Measurements from ENCODE around the gene PDS5B.
A peak's percentile ranks its signal among the peaks of the same experiment; 100 is the strongest.

PDS5B gene

GRCh38 chr13:32589471-32589870 is 3.2 kb downstream of the PDS5B start:
- no peak for DNase-seq (ENCODE audit: low read depth in 1 of 2, low spot score in 1 of 2)

DNA sequence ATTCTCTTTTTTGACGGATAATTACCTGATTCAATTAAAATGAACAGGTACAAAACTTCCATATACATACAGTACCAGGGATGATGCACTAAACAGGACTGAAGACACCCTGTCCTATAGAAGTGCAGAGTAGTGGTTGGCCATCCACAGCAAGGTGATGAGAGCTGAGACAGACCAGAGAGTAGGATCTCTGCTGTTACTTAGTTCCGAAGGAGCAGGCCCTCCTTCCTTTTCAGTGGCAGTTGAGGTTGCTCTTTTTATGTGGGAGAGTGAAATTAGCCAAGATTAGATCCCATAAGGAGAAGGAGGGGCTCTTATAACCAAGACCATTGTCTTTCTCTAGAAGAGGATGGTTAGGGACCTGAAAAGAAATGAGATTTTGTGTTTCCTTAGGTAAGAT is 4.0 kb downstream of the PDS5B start:
- DNase-seq (ENCODE audit: low read depth in 1 of 2, low spot score in 1 of 2), result no peak

- no peak for DNase-seq (ENCODE audit: low read depth in 1 of 2, low spot score in 1 of 2)
Measured at GRCh38 chr13:32592082-32592481, 5.8 kb downstream of the PDS5B start.

DNA sequence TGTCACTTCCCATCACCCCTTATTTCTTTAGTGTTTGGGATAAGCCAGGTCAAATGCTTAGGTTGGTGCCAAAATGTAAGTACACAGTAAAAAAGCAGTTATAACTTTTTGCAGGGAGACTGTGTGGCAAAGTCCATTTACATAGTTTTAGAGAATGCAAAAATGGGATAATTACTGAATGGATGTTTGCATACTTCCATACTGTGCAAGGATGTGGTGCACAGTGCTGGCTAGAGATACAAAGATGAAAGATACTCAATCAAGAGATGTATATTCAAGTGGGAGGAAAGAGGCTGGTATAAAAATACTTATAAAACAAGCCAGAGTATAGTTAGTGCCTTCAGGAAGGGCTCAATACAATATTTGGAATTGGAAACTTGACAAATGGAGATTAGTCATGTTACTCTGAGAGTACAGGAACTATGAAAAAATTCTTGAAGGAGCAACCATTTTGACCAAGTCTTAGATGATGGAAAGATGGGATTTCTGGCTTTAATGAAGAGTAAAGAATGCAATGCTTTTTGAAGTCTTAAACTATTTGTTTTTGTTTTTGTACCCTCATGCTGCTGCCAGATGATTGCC is 8.0 kb downstream of the PDS5B start:
- DNase-seq (ENCODE audit: low read depth in 1 of 2, low spot score in 1 of 2), result no peak

DNA sequence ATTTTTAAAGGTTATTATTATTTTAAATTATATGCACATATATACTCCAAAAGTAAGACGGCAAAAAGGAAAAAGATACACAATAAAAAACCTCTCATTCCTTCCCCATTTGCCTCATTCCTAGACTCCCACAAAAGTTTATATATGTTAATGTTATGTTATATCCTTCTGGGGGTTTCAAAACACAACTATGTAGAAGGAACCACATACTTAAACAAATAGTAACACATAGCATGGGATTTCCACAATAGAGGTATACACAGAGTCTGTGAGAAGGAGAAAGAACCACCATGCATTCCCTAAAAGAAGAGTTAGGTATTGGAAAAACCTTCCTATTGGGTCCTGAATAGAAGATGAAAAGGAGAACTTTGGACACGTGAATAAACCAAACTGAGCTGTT is 9.1 kb downstream of the PDS5B start:
- DNase-seq (ENCODE audit: low read depth in 1 of 2, low spot score in 1 of 2), result no peak

GRCh38 chr13:32600890-32601289 is 14.6 kb downstream of the PDS5B start:
- DNase-seq (ENCODE audit: low read depth in 1 of 2, low spot score in 1 of 2), result no peak

DNA sequence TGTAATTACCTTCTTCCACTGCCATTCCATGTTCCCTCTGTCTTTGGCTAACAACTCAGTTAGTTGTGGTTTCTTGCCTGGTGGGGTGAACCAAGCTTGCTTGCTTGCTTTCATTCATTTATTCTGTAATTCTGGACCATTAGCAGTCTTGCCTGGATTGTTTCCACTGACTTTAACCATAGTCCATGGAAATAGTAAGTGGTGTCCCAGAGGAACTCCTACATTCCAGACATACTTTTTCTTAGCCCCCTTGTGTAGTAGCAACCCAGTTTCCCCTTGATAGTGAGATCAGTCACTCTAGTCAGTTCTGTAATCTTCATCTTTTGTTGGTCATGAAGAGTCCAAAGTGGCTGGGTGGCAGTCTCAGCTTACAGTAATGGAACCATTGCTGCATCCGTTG is 23.2 kb downstream of the PDS5B start:
- DNase-seq (ENCODE audit: low read depth in 1 of 2, low spot score in 1 of 2), result no peak

- DNase-seq (ENCODE audit: low read depth in 1 of 2, low spot score in 1 of 2), result no peak
Measured at GRCh38 chr13:32610538-32610937, 24.3 kb downstream of the PDS5B start.

DNA sequence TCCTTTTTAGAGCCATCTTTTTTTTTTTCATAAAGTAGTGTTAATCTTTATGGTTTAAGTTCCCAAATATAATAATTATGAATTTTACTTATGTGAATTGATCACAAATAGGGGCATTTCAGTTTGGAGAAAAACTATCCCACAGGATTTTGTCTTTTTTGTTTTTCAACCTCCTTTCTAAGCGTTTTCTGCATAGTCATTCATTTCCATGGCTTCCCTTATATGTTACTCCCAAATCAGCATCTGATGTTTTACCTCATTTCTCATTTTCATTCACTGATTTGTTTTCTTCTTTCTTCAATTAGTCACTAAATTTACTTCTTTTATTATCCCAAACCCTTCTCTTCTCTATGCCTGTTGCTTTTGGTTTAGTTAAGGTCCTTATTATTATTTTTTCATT is 24.7 kb downstream of the PDS5B start:
- no peak for DNase-seq (ENCODE audit: low read depth in 1 of 2, low spot score in 1 of 2)

- DNase-seq (ENCODE audit: low read depth in 1 of 2, low spot score in 1 of 2), result no peak
Measured at GRCh38 chr13:32616883-32617511, 30.7 kb downstream of the PDS5B start.

- DNase-seq (ENCODE audit: low read depth in 1 of 2, low spot score in 1 of 2), result no peak
Measured at GRCh38 chr13:32622827-32623226, 36.6 kb downstream of the PDS5B start.

DNA sequence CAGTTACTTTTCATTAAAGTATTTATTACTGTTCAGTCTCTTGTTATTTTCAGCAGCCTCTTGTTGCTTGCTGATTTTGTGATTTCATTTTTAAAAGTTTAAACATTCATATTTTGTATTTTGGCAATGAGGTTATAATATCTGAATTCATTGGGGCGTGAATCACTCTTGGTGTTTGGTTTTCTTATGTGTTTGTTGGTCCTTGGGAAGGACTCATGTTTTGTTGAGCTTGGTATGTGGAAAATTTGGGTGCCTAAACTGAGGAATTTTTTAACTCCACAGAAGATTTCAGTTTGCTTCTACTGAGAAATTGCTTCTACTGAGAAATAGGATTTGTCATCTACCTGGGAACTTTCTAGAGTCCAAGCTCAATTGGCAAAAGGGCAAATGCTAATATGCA is 38.2 kb downstream of the PDS5B start:
- no peak for DNase-seq (ENCODE audit: low read depth in 1 of 2, low spot score in 1 of 2)

GRCh38 chr13:32627793-32628192 is 41.5 kb downstream of the PDS5B start:
- no peak for DNase-seq (ENCODE audit: low read depth in 1 of 2, low spot score in 1 of 2)

- DNase-seq (ENCODE audit: low read depth in 1 of 2, low spot score in 1 of 2), result no peak
Measured at GRCh38 chr13:32629313-32629712, 43.1 kb downstream of the PDS5B start.

DNA sequence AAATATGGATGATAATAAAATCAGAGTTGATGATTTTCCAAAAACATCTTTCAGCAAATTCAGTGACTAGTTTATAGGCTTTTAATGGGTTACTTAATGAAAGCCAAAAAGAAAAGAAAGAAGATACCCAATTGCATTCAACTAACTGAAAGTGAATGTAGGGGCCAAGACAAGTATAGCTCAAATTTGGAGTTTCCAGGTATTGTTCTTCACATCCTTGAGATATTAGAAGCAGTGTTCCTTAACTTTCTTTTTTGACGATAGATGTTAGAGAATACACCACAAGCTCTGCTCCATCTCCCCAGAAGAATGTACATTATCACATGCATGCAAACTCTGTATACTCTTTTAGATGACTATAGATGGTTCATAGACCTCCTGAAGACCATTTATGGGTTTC is 43.6 kb downstream of the PDS5B start:
- DNase-seq (ENCODE audit: low read depth in 1 of 2, low spot score in 1 of 2), result no peak

DNA sequence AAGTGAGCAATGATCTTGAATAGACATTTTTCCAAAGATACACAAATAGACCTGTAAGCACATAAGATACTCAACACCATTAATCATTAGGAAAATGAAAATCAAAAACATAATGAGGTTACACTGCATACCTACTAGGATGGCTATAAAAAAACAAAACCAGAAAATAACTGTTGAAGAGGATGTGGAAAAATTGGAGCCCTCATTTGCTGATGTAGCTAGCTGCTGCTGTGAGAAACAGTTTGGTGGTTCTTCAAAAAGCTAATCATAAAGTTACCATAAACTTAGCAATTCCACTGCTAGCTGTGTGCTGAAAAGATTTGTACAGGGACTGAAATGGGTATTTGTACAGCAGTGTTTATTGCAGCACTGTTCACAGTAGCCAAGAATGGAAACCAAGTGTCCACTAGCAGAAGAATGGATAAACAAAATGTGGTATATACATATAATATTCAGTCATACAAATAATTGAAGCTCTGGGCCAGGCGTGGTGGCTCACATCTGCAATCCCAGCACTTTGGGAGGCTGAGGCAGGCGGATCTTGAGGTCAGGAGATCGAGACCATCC is 46.2 kb downstream of the PDS5B start:
- no peak for DNase-seq (ENCODE audit: low read depth in 1 of 2, low spot score in 1 of 2)

DNA sequence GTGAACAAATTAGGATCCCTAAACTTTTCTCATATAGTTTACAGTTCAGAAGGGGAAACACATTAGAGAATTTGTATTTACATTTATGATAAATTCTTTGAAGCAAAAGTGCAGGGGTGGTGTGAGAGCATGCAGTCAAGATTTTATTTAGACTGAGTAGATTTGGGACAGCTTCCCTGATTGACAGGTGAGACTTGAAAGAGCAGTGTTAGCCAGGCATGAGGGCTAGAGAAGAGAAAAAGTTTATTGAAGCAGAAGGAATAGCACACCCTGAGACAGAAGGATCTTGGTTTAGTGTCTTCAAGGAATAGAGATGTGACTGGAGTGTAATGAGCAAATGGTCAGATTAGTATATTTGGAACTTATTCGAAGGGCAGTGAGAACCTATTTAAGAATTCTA is 50.5 kb downstream of the PDS5B start:
- DNase-seq (ENCODE audit: low read depth in 1 of 2, low spot score in 1 of 2), result no peak

DNA sequence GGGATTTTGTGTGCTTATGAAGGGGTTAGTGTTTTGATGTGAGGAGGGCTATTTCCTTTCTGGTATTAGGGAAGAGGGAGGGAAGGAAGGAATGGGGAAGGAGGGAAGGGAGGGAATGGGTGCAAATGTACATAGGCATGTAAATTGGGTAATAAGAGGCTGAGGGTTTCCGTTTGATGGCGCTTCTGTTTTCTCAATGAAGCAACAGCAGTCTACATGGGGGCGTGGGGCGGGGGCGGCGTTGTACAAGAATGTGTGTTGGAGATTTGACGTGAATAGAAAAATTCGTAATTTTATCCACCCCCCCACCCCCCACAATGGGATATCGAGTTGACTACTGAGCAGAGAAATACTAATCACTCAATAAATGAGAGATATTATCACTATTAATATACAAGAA is 52.5 kb downstream of the PDS5B start:
- no peak for DNase-seq (ENCODE audit: low read depth in 1 of 2, low spot score in 1 of 2)

GRCh38 chr13:32639502-32640105 is 53.4 kb downstream of the PDS5B start:
- DNase-seq (ENCODE audit: low read depth in 1 of 2, low spot score in 1 of 2), result peak in 1 of 2 donors; percentile 11

DNA sequence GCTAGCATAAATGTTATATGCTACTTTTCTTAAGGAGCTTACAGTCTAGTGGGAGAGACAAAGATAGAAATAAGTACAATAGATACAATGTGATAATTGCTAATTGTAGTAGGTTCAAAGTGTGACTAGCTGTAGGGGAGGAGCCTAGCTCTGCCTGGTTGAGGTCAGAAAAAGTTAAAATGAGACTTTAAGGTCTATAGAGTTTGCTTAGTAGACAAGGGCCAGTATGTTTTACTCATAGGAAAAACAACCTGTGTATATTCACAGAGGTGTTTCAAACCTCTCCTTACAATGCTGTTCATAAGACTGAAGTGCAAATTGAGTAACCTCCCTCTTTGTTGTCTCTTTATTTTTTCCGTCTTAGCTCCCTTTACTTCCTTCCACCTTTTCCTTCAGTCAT is 56.1 kb downstream of the PDS5B start:
- no peak for DNase-seq (ENCODE audit: low read depth in 1 of 2, low spot score in 1 of 2)

GRCh38 chr13:32642858-32643257 is 56.6 kb downstream of the PDS5B start:
- DNase-seq (ENCODE audit: low read depth in 1 of 2, low spot score in 1 of 2), result no peak

GRCh38 chr13:32645854-32646253 is 59.6 kb downstream of the PDS5B start:
- DNase-seq (ENCODE audit: low read depth in 1 of 2, low spot score in 1 of 2), result peak in 1 of 2 donors; percentile 4

- DNase-seq (ENCODE audit: low read depth in 1 of 2, low spot score in 1 of 2), result no peak
Measured at GRCh38 chr13:32647926-32648325, 61.7 kb downstream of the PDS5B start.
